GM12878 (cell line): Measurements from ENCODE around the gene MEGF9. TPM values are rescaled to one million over a fixed set of nuclear protein-coding genes. Genes with fewer than 3 reads are reported as not detected.

ENCODE experiments used
- ATAC-seq: fragments of 200-7000 bp; cut with Tn5 transposase; 3 replicates; pipeline ENCODE4 v1.9.1; 2020; ENCODE audit warnings: mild to moderate bottlenecking, moderate library complexity
- BruUV-seq: library from RNA; stranded (reverse); fragments of 400-500 nt; replicated peaks from 2 replicates; lab custom pipeline; 2021; lab: Mats Ljungman, UMichigan
- CTCF ChIA-PET: fragments of 300-600 bp; sonication (Branson Sonifier 250); formaldehyde crosslinking; extraction: SDS; loops from one replicate; lab custom pipeline; 2021; ENCODE audit warnings: inconsistent platforms; lab: Yijun Ruan, JAX
- POLR2A ChIA-PET: fragments of 350-600 bp; formaldehyde crosslinking; extraction: SDS; loops from one replicate; lab custom pipeline; 2021; ENCODE audit warnings: inconsistent platforms; lab: Charles Lee
- RAD21 ChIA-PET: fragments of 300-600 bp; sonication (Branson Sonifier 250); formaldehyde crosslinking; loops from one replicate; lab custom pipeline; 2023; ENCODE audit warnings: antibody characterized with exemption; ENCODE audit not compliant: unreplicated experiment; lab: Charles Lee
- SMC1A ChIA-PET: fragments of 300-600 bp; sonication (Branson Sonifier 250); formaldehyde crosslinking; loops from one replicate; lab custom pipeline; 2023; ENCODE audit not compliant: unreplicated experiment, uncharacterized antibody; lab: Charles Lee
- DNase-seq: peaks from one replicate; pipeline ENCODE4 v3.0.0-alpha.2; 2011; ENCODE audit warnings: low read depth, low spot score
- FAIRE-seq: peaks from 3 replicates; lab custom pipeline; 2011; peaks lifted over from hg19 to GRCh38; lab: Jason Lieb, UNC
- H2AFZ ChIP-seq: 2 replicates; pipeline ENCODE4 v1.6.0; 2011; ENCODE audit warnings: low read depth, low read length, control low read depth; ENCODE audit not compliant: control insufficient read depth
- H3K27ac ChIP-seq: 2 replicates; pipeline ENCODE4 v1.5.1; 2011; ENCODE audit warnings: control low read depth; ENCODE audit not compliant: control insufficient read depth, insufficient read depth
- H3K27me3 ChIP-seq, 2 experiments: replicated peaks in 1 of 2; 2 replicates each; pipeline versions ENCODE4 v1.6.0 to v1.6.1; 2011; ENCODE audit warnings: low read length in 1 of 2; ENCODE audit not compliant: control insufficient read depth in 2 of 2, insufficient read depth in 2 of 2
- H3K36me3 ChIP-seq, 2 experiments: 2 replicates each; pipeline ENCODE4 v1.5.1; 2011; ENCODE audit warnings: low read length in 1 of 2; ENCODE audit not compliant: control insufficient read depth in 2 of 2, insufficient read depth in 2 of 2
- H3K4me1 ChIP-seq: 2 replicates; pipeline ENCODE4 v1.6.1; 2011; ENCODE audit warnings: mild to moderate bottlenecking, low read length, moderate library complexity, mixed read lengths; ENCODE audit not compliant: control insufficient read depth, insufficient read depth
- H3K4me2 ChIP-seq: 2 replicates; pipeline ENCODE4 v1.6.0; 2011; ENCODE audit warnings: control low read depth; ENCODE audit not compliant: control insufficient read depth, insufficient read depth
- H3K4me3 ChIP-seq: fragments of 200-600 bp; sonication (generic); 2 replicates; pipeline ENCODE4 v1.5.1; 2016
- H3K79me2 ChIP-seq: 2 replicates; pipeline ENCODE4 v1.6.0; 2011; ENCODE audit warnings: low read length; ENCODE audit not compliant: control insufficient read depth, insufficient read depth
- H3K9ac ChIP-seq: 2 replicates; pipeline ENCODE4 v1.8.0; 2011; ENCODE audit warnings: low read length, control low read depth, mixed read lengths; ENCODE audit not compliant: control insufficient read depth, insufficient read depth
- H3K9me3 ChIP-seq: replicated peaks from 3 replicates; pipeline ENCODE4 v1.5.1; 2011; ENCODE audit warnings: mild to moderate bottlenecking, low read length; ENCODE audit not compliant: control insufficient read depth, insufficient read depth
- H4K20me1 ChIP-seq: 2 replicates; pipeline ENCODE4 v1.6.0; 2011; ENCODE audit not compliant: control insufficient read depth, insufficient read depth
- BHLHE40 ChIP-seq, 2 experiments: fragments of 450-650 bp in 1 of 2; IDR thresholded peaks; 2 replicates each; pipeline ENCODE4 v1.6.1; 2011 to 2017; ENCODE audit warnings: low read depth in 2 of 2, borderline replicate concordance in 1 of 2, improper control_type of control experiment in 1 of 2, low read length in 1 of 2, mild to moderate bottlenecking in 1 of 2
- E4F1 ChIP-seq: fragments of 450-650 bp; IDR thresholded peaks from 2 replicates; pipeline ENCODE4 v1.6.1; 2018; ENCODE audit warnings: borderline replicate concordance, mild to moderate bottlenecking; ENCODE audit not compliant: partially characterized antibody
- KLF5 ChIP-seq: fragments of 450-650 bp; IDR thresholded peaks from 2 replicates; pipeline ENCODE4 v1.6.1; 2014; ENCODE audit warnings: mild to moderate bottlenecking; ENCODE audit not compliant: partially characterized antibody
- NR2F1 ChIP-seq: fragments of 450-650 bp; conservative IDR thresholded peaks from 2 replicates; pipeline ENCODE4 v1.6.1; 2017; ENCODE audit warnings: mild to moderate bottlenecking
- SMAD1 ChIP-seq: fragments of 450-650 bp; IDR thresholded peaks from 2 replicates; pipeline ENCODE4 v1.6.1; 2018; ENCODE audit warnings: mild to moderate bottlenecking, low read depth; ENCODE audit not compliant: partially characterized antibody
- TCF7 ChIP-seq: IDR thresholded peaks from 2 replicates; pipeline ENCODE4 v1.6.1; 2014; ENCODE audit warnings: antibody characterized with exemption, borderline replicate concordance
- WGBS: methylation state at CpG from one replicate; pipeline ENCODE4 v1.1.6; 2016; ENCODE audit warnings: low lambda C conversion rate; ENCODE audit not compliant: insufficient replicate concordance, insufficient coverage; ENCODE audit errors: missing lambda C conversion rate; 5-methylcytosine and 5-hydroxymethylcytosine counted together
- in situ Hi-C: fragments of 300-500 bp; cut with MboI; formaldehyde crosslinking; loops from 9 replicates; pipeline ENCODE4 v1.14.3; 2018; ENCODE audit warnings: mixed read lengths
- intact Hi-C: fragments of 100-400 bp; cut with micrococcal nuclease; formaldehyde crosslinking; loops from one replicate; pipeline ENCODE4 v1.14.2; 2022; ENCODE audit not compliant: unreplicated experiment
- polyA plus RNA-seq, 11 experiments: library from polyadenylated mRNA; depleted of rRNA in 4 of 11; unstranded in 6 of 11; stranded (reverse) in 5 of 11; fragments of >200 nt; fragmentation: Nextera tagmentation in 4 of 11; fragmentation: Illumina TruSeq in 1 of 11; extraction: Ambion mirVana in 4 of 11; extraction: Trizol in 1 of 11; gene quantifications; 1 replicate in 1 of 11; 2 replicates in 10 of 11; pipeline versions ENCODE4 v1.2.1 to v1.2.3, GENCODE V29; 2011 to 2016; ENCODE audit warnings: inconsistent platforms in 2 of 11, missing spikeins in 2 of 11, low read depth in 1 of 11
- total RNA-seq, 4 experiments: library from RNA; depleted of rRNA in 3 of 4; stranded (reverse); fragments of >200 nt in 3 of 4; fragmentation: Illumina TruSeq in 1 of 4; extraction: Trizol in 1 of 4; gene quantifications; 2 replicates each; pipeline versions ENCODE4 v1.2.1 to v1.2.3, GENCODE V29; 2013 to 2021

MEGF9 gene
- total and polyA plus RNA-seq, 10 of the 15 experiments (the other 5 are each of a cell fraction or from before 2014, with no cell fraction given) = 0.71 to 5.1 (median 2.6) TPM

GRCh38 chr9:120593955-120594277 is 120.4 kb downstream of the MEGF9 start:
- ChIA-PET SMC1A (no interaction called here), RAD21 (no interaction called here), POLR2A (no interaction called here), CTCF (interaction anchor here (0.6 kb wide), 1 partner anchor 25 kb away, joined by 4 read pairs; no protein-coding TSS in a partner anchor)
- Histone ChIP-seq H3K9ac (no peak overlapping the region), H3K79me2 (no peaks in the 10 kb centered on the region), H3K9me3 (no peaks in the 10 kb centered on the region), H2AFZ (no peak overlapping the region), H3K27me3 (no peaks in the 10 kb centered on the region), H3K4me3 (no peak overlapping the region), H4K20me1 (no peaks in the 10 kb centered on the region), H3K4me2 (no peak overlapping the region), H3K4me1 (no peaks in the 10 kb centered on the region), H3K36me3 (no peaks in the 10 kb centered on the region), H3K27ac (no peak overlapping the region)
- TF ChIP-seq TCF7 (no peak), KLF5 (no peak)
- DNase-seq = no peak
- no peak for ATAC-seq
- intact Hi-C loops (no loop called here), in situ Hi-C loops (no loop called here)
- 25% methylated on average over 2 of the region's 2 CpGs for WGBS
- BruUV-seq = no TSS peak
- no peak for FAIRE-seq

GRCh38 chr9:120593250-120593954 is 120.9 kb downstream of the MEGF9 start:
- Histone ChIP-seq H3K4me3 (no peak overlapping the region), H3K9me3 (no peaks in the 10 kb centered on the region), H2AFZ (no peak overlapping the region), H4K20me1 (no peaks in the 10 kb centered on the region), H3K4me2 (no peak overlapping the region), H3K27me3 (no peaks in the 10 kb centered on the region), H3K79me2 (no peaks in the 10 kb centered on the region), H3K27ac (no peak overlapping the region), H3K9ac (no peak overlapping the region), H3K36me3 (no peaks in the 10 kb centered on the region), H3K4me1 (no peaks in the 10 kb centered on the region)
- in situ Hi-C loops = no loop called here
- ChIA-PET POLR2A (no interaction called here), RAD21 (no interaction called here), CTCF (interaction anchor here (0.6 kb wide), 1 partner anchor 26 kb away, joined by 4 read pairs; no protein-coding TSS in a partner anchor), SMC1A (no interaction called here)
- FAIRE-seq (no peak), ATAC-seq (no peak), DNase-seq (no peak)
- no peak for TF ChIP-seq BHLHE40 (IDR thresholded peaks at IDR 0.05; ENCODE audit: borderline replicate concordance in 1 of 2, low read depth in 2 of 2, low read length in 1 of 2)
- TF ChIP-seq SMAD1 = no peak
- no peak for TF ChIP-seq NR2F1
- TF ChIP-seq E4F1 = no peak
- 69% methylated on average over 5 of the region's 5 CpGs for WGBS
- intact Hi-C loops = no loop called here
- no TSS peak for BruUV-seq
